Ishikawa (cell line): ENCODE measurements around the gene NBL1.

Experiments used
- CEBPB ChIP-seq: IDR thresholded peaks from 2 replicates; pipeline ENCODE4 v1.6.1; 2012
- EGR1 ChIP-seq: IDR thresholded peaks from 2 replicates; pipeline ENCODE4 v1.6.1; 2012
- EP300 ChIP-seq: IDR thresholded peaks from 2 replicates; pipeline ENCODE4 v1.6.1; 2012; ENCODE audit warnings: borderline replicate concordance
- FOXM1 ChIP-seq: IDR thresholded peaks from 2 replicates; pipeline ENCODE4 v1.6.1; 2012; ENCODE audit warnings: low read depth, borderline replicate concordance
- MAX ChIP-seq: IDR thresholded peaks from 2 replicates; pipeline ENCODE4 v1.6.1; 2012
- NFIC ChIP-seq: IDR thresholded peaks from 2 replicates; pipeline ENCODE4 v1.6.1; 2012
- RAD21 ChIP-seq: IDR thresholded peaks from 2 replicates; pipeline ENCODE4 v1.6.1; 2012; ENCODE audit warnings: low read depth
- TAF1 ChIP-seq: IDR thresholded peaks from 2 replicates; pipeline ENCODE4 v1.6.1; 2012; ENCODE audit warnings: low read depth, mild to moderate bottlenecking
- TCF12 ChIP-seq: IDR thresholded peaks from 2 replicates; pipeline ENCODE4 v1.6.1; 2012; ENCODE audit warnings: low read depth
- TEAD4 ChIP-seq: IDR thresholded peaks from 2 replicates; pipeline ENCODE4 v1.6.1; 2012
- YY1 ChIP-seq: IDR thresholded peaks from 2 replicates; pipeline ENCODE4 v1.6.1; 2012; ENCODE audit warnings: low read depth
- ZBTB7A ChIP-seq: IDR thresholded peaks from 2 replicates; pipeline ENCODE4 v1.6.1; 2012; ENCODE audit warnings: low read depth
- TF ChIP-seq, protein P1 (sequence below): IDR thresholded peaks from 2 replicates; pipeline ENCODE4 v1.6.1; 2012; ENCODE audit warnings: low read depth, mild to moderate bottlenecking
- TF ChIP-seq, protein P2 (sequence below): IDR thresholded peaks from 2 replicates; pipeline ENCODE4 v1.6.1; 2012

DNA sequence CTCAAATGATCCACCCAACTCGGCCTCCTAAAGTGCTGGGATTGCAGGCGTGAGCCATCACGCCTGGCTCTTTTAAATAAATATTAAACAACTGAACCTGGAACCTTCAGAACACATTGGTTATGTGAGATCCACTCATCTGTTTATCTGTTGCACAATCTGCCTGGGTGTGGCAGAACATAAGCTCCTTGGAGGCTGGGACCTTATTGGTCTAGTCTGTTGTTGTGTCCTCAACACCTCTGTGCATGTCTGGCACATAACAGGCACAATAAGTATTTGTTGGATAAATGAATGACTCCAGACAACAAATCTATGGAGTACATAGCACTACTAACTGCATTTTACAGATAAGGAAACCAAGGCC lies 4.1 kb upstream of the NBL1 start:
- TF ChIP-seq EGR1 (no peak), TAF1 (no peak), EP300 (no peak), ZBTB7A (no peak), RAD21 (no peak), MAX (no peak), YY1 (no peak), FOXM1 (no peak), TEAD4 (no peak), NFIC (no peak), TCF12 (no peak), CEBPB (peak; percentile 82)
- TF ChIP-seq, protein P1, sequence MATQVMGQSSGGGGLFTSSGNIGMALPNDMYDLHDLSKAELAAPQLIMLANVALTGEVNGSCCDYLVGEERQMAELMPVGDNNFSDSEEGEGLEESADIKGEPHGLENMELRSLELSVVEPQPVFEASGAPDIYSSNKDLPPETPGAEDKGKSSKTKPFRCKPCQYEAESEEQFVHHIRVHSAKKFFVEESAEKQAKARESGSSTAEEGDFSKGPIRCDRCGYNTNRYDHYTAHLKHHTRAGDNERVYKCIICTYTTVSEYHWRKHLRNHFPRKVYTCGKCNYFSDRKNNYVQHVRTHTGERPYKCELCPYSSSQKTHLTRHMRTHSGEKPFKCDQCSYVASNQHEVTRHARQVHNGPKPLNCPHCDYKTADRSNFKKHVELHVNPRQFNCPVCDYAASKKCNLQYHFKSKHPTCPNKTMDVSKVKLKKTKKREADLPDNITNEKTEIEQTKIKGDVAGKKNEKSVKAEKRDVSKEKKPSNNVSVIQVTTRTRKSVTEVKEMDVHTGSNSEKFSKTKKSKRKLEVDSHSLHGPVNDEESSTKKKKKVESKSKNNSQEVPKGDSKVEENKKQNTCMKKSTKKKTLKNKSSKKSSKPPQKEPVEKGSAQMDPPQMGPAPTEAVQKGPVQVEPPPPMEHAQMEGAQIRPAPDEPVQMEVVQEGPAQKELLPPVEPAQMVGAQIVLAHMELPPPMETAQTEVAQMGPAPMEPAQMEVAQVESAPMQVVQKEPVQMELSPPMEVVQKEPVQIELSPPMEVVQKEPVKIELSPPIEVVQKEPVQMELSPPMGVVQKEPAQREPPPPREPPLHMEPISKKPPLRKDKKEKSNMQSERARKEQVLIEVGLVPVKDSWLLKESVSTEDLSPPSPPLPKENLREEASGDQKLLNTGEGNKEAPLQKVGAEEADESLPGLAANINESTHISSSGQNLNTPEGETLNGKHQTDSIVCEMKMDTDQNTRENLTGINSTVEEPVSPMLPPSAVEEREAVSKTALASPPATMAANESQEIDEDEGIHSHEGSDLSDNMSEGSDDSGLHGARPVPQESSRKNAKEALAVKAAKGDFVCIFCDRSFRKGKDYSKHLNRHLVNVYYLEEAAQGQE: no peak
- TF ChIP-seq, protein P2, sequence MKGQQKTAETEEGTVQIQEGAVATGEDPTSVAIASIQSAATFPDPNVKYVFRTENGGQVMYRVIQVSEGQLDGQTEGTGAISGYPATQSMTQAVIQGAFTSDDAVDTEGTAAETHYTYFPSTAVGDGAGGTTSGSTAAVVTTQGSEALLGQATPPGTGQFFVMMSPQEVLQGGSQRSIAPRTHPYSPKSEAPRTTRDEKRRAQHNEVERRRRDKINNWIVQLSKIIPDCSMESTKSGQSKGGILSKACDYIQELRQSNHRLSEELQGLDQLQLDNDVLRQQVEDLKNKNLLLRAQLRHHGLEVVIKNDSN: no peak
